Fibroblast of pulmonary artery (primary cell): Measurements from ENCODE around the gene GALNT2.

Experiments used
- DNase-seq: peaks from one replicate; pipeline ENCODE4 v3.0.0-alpha.2; 2010; ENCODE audit warnings: low read depth
- H3K4me3 ChIP-seq: replicated peaks from 2 replicates; pipeline ENCODE4 v1.5.1; 2011; ENCODE audit warnings: low read depth, mild to moderate bottlenecking, control low read depth, low read length, moderate library complexity
- TF ChIP-seq, protein P1 (sequence below): IDR thresholded peaks from 2 replicates; pipeline ENCODE4 v1.5.1; 2011; ENCODE audit warnings: mild to moderate bottlenecking, control low read depth, low read length, inconsistent platforms; ENCODE audit errors: missing control alignments

GALNT2 gene

DNA sequence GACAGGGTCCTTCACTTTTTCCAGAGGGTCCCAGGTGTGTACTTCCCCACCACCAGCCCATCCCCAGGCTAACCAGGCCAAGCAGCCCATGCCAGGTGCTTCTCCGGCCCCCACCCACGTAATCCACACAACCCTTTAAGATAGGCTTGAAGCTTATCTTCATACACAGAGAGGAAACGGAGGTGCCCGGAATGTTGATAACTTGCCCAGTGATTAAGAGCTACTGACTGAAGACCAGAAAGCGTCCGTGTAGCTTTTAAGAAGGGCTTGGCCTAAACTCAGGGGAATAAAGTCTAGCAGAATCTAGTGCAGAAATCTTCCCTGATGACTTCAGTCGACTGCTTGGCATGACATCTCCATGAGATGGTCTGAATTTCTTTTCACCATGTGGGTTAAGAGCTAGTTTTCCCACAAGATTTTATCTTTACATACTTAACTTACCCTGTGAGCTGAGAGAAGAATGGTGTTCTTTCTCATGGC is 138.7 kb downstream of the GALNT2 start:
- no peak overlapping the region for H3K4me3 ChIP-seq
- TF ChIP-seq, protein P1, sequence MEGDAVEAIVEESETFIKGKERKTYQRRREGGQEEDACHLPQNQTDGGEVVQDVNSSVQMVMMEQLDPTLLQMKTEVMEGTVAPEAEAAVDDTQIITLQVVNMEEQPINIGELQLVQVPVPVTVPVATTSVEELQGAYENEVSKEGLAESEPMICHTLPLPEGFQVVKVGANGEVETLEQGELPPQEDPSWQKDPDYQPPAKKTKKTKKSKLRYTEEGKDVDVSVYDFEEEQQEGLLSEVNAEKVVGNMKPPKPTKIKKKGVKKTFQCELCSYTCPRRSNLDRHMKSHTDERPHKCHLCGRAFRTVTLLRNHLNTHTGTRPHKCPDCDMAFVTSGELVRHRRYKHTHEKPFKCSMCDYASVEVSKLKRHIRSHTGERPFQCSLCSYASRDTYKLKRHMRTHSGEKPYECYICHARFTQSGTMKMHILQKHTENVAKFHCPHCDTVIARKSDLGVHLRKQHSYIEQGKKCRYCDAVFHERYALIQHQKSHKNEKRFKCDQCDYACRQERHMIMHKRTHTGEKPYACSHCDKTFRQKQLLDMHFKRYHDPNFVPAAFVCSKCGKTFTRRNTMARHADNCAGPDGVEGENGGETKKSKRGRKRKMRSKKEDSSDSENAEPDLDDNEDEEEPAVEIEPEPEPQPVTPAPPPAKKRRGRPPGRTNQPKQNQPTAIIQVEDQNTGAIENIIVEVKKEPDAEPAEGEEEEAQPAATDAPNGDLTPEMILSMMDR, result no peak
- peak; percentile 63 for DNase-seq

DNA sequence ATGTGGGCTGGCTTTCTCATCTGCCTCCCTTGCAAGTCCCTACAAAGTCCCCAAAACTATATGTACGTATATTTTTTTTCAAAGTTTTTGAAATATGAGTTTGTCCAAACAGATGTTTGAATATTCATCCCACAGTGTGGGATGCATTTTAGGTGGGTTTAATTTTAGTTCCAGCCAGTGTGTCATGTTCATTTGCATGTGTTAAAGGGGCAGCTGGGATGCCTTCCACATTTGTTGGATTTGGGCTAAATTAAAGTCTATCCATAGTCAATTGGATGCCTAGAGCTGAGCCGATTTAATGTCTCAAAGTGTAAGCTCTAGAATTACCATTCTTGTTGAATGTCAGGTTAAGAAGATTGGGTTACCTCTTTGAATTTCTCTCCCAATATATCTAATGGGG is 139.2 kb downstream of the GALNT2 start:
- no peak overlapping the region for H3K4me3 ChIP-seq
- DNase-seq, result no peak
- TF ChIP-seq, protein P1, result no peak

DNA sequence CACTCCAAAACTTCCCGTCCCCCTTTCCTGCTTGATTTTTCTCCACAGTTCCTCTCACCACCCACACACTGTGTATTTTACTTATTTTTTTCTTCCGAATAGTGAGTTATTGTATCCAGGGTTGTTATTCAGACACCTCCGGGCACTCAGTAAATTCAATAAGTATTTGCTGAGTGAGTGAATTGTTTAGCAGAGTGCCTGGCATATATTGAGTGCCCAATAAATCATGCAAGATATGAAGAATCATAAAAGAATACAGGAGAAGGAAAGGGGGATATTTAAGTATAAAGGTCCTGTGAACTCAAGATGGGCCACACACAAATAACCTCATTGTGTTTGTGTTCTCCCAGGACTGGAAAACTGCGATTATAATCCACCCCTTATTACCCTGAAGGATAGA is 139.9 kb downstream of the GALNT2 start:
- TF ChIP-seq, protein P1, result no peak
- DNase-seq, result no peak
- H3K4me3 ChIP-seq, result no peak overlapping the region

DNA sequence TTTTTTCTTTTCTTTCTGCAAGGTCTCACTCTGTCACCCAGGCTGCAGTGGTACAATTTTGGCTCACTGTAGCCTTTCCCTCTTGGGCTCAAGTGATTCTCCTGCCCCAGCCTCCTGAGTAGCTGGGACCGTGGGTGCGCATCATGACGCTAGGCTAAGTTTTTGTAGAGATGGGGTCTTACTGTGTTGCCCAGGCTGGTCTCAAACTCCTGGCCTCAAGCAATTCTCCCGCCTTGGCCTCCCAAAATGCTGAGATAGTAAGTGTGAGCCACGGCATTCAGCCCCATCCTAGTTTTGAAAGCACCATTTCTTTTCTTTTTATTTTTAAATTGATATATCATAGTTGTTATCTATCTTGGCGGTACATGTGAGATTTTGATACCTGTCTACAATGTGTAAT is 140.6 kb downstream of the GALNT2 start:
- H3K4me3 ChIP-seq, result no peak overlapping the region
- no peak for DNase-seq
- TF ChIP-seq, protein P1, result no peak

DNA sequence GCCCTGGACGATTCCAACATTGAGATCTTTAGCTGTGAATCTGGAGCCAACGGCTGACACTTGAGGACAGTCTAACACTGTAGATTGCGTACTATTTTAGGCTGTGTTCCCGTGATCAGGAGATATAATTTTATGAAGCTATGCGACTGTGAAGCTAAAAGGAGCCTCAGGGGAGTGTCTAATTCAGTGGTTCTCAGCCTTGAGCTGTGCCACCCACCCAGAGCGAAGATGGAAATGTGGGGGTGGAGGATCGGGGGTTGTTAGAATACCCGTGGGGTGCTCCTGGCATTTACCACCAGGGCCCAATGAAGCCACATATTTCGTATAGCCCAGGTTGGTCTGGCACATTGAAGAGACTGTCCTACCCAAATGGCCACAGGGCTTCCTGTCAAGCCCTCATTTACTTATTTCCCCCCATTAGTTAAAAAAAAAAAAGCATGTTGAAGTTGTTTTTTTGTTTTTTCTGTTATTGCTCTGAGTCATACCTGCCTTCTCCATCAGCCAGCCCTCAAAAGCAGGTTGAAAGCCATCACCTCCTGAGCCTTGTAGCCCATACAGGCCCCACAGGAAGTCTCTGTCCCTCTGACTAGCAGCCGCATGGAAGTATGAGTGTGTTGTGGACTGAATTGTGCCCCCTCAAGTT is 141.7 kb downstream of the GALNT2 start:
- DNase-seq, result no peak

DNA sequence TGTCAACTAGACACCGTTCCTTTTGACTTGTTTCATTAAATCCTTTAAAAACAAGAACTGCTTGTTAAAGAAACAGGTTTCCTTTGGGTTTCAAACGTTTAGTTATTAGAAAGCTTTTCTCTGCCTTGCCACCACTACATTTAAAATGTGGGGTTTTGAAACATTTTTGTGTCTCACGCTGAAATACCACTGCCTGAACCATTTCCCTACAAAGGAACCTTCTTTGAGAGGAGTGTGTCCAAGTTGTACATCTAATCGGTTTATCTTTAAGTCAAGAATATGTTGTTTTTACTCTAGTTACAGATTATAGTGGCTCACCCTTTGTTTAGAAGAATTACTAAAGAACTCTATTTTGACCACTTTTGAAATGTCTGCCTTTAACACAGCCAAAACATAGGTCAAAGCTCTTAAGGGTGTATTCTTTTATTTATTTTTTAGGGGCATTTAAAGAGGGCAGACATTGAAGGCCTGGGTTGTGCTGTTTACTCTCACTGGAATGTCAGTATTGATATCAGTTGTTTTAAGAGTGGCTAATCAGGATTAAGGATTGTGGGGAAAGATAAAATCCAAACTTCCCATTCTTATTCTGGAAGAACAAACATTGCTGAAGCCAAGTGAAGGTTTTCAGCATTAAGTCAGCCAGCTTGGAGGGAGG is 143.4 kb downstream of the GALNT2 start:
- DNase-seq, result peak; percentile 42
- no peak overlapping the region for H3K4me3 ChIP-seq
- TF ChIP-seq, protein P1, result no peak

More for the DNA sequence above, 141.7 kb downstream of the GALNT2 start:
- TF ChIP-seq, protein P1, result no peak
- no peak overlapping the region for H3K4me3 ChIP-seq

DNA sequence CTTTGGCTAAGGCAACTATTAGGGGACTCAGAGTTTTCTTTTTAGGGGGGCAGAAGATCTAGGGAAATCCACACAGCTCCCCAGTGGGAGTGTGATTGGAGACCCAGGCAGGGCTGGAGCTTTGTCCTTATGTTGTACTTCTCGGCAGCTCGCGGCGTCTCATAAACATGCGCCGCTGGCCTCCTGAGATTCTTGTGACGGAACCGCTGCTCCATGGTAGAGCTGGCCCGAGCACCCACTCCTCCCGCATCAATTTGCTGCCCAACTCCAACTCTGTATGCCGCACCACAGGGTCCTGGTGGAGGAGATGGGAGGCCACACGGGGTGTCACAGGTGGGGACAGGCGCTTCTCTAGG is 143.9 kb downstream of the GALNT2 start:
- TF ChIP-seq, protein P1, result no peak
- no peak overlapping the region for H3K4me3 ChIP-seq
- DNase-seq, result no peak
